GM12878 (cell line): ENCODE results near the gene FGR. TPM values are rescaled to one million over a fixed set of nuclear protein-coding genes. Genes with fewer than 3 reads are reported as not detected.

Experiments
- CUX1 ChIP-seq: IDR thresholded peaks from 2 replicates; pipeline ENCODE4 v1.6.1; 2012; ENCODE audit warnings: improper control_type of control experiment, low read depth, low read length; ENCODE audit not compliant: insufficient replicate concordance
- MLLT1 ChIP-seq: fragments of 450-650 bp; IDR thresholded peaks from 2 replicates; pipeline ENCODE4 v1.6.1; 2016; ENCODE audit warnings: mild to moderate bottlenecking
- RAD51 ChIP-seq: fragments of 450-650 bp; IDR thresholded peaks from 2 replicates; pipeline ENCODE4 v1.6.1; 2016; ENCODE audit warnings: moderate library complexity, mild to moderate bottlenecking, inconsistent platforms
- ZBTB11 ChIP-seq: fragments of 450-650 bp; formaldehyde crosslinking; IDR thresholded peaks from 2 replicates; pipeline ENCODE4 v1.5.0; 2022; ENCODE audit warnings: mild to moderate bottlenecking, missing genetic modification characterization
- polyA plus RNA-seq, 11 experiments: library from polyadenylated mRNA; depleted of rRNA in 4 of 11; unstranded in 6 of 11; stranded (reverse) in 5 of 11; fragments of >200 nt; fragmentation: Nextera tagmentation in 4 of 11; fragmentation: Illumina TruSeq in 1 of 11; extraction: Ambion mirVana in 4 of 11; extraction: Trizol in 1 of 11; gene quantifications; 1 replicate in 1 of 11; 2 replicates in 10 of 11; pipeline versions ENCODE4 v1.2.1 to v1.2.3, GENCODE V29; 2011 to 2016; ENCODE audit warnings: inconsistent platforms in 2 of 11, missing spikeins in 2 of 11, low read depth in 1 of 11
- total RNA-seq, 4 experiments: library from RNA; depleted of rRNA in 3 of 4; stranded (reverse); fragments of >200 nt in 3 of 4; fragmentation: Illumina TruSeq in 1 of 4; extraction: Trizol in 1 of 4; gene quantifications; 2 replicates each; pipeline versions ENCODE4 v1.2.1 to v1.2.3, GENCODE V29; 2013 to 2021

The FGR gene
- total and polyA plus RNA-seq, 10 of the 15 experiments (the other 5 are each of a cell fraction or from before 2014, with no cell fraction given) = 10.9 to 193 (median 74.7) TPM

GRCh38 chr1:27655151-27655937 lies 20.4 kb upstream of the FGR start (continued):
- no peak for TF ChIP-seq CUX1
- TF ChIP-seq MLLT1 = 0 out of 2 replicates have a peak, but pooled peaks have one; percentile 51
- TF ChIP-seq RAD51 = peak; percentile 70
- TF ChIP-seq ZBTB11 (CRISPR knock-in tag) = no peak
- TF ChIP-seq, all 136 proteins: peak for 9
